HG02763 (cell line): ENCODE data around the gene PGAM4.
"Not testable (repeated sequence)": the region's sequence is repeated elsewhere in the genome, so short reads cannot be mapped to it uniquely, and the experiment has no call there.

Source experiments
- ATAC-seq: cut with Tn5 transposase; IDR thresholded peaks from one replicate; pipeline ENCODE4 v1.9.1; 2021; ENCODE audit warnings: mild to moderate bottlenecking, moderate library complexity; ENCODE audit not compliant: unreplicated experiment

PGAM4 gene

DNA sequence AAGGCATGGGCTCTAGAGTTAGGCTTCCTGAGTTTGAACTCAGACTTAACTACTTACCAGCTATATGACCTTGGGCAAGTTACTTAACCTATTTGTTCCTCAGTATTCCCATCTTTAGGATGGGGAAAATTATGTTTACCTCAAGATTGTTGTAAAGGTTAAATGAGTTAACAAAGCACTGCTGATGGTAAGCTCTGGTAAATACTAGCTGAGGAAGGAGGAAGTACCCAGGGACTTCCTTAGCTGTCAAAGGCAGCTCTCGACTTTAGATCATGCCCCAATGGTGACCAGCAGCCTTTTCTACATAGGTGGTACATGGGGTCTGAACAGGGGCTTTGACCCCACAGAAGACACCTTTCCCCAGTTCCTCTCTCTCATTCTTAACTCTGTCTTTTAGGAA, 38.9 kb downstream of the PGAM4 start:
- ATAC-seq = no peak

DNA sequence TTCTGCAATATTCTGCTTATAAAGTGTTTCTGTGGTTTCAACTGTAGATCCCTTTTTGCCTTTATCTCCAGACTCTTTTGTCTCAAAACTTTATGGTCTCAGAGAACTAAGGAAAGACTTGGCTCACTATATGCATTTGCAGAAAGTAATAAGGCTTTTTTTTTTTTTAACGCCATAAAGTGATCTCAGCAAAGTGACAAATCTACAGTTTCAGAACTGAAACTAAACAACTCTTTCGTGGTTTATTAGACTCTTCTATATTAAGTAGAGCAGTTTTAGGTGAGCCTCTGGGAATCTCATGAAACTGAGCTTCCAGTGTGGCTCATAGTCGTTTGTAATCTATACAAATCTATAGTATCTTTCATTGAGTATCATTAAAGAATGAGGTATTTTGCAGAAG, 43.7 kb downstream of the PGAM4 start:
- ATAC-seq = no peak

DNA sequence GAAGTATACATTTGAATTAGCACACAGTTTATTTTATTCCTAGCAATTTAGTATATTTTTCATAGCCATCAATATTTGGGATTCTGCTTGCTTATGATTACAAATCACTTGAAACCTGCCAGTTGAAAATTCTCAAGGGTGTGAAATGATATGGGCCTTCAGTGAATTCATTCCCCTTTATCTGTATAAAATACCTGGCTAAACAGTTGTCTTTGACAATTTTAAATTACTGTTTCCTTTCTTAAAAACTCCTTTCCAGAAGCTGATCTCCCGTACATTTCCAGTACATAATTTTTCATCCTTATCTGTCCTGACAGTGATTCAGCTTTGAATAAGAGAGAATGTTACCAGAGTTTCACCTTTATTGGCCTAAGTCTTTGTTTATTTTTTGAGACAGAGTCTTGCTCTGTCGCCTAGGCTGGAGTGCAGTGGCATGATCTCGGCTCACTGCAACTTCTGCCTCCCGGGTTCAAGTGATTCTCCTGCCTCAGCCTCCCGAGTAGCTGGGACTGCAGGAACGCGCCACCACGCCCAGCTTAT, 45.0 kb downstream of the PGAM4 start:
- ATAC-seq = no peak

DNA sequence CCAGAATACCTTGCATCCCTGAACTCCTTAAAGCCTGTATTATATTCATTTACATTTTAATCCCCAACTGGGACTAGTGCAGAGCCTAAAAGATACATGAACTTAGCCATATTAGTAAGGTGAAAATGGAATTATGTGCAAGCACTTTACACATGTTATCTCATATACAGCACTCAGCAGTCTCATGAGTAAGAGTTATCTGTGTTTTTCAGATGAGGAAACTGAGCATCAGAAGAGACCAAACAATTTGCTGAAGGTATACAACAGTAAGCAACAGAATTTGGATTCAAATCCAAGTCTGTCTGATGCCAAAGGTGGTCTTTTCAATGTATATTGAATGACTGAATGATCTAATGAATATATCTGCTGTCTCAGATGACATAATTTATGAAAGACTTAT, 46.7 kb downstream of the PGAM4 start:
- no peak for ATAC-seq

DNA sequence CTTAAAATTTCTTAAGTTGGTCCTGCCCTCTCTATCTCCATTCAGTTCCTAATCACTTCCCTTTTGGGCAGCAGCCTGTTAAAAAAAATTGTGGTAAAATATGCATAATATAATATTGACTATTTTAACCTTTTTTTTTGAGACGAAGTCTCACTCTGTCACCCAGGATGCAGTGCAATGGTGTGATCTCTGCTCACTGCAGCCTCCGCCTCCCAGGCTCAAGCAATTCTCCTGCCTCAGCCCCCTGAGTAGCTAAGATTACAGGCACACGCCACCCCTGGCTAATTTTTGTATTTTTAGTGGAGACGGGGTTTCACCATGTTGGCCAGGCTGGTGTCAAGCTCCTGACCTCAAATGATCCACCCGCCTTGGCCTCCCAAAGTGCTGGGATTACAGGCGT, 50.1 kb downstream of the PGAM4 start:
- not testable (repeated sequence) for ATAC-seq

DNA sequence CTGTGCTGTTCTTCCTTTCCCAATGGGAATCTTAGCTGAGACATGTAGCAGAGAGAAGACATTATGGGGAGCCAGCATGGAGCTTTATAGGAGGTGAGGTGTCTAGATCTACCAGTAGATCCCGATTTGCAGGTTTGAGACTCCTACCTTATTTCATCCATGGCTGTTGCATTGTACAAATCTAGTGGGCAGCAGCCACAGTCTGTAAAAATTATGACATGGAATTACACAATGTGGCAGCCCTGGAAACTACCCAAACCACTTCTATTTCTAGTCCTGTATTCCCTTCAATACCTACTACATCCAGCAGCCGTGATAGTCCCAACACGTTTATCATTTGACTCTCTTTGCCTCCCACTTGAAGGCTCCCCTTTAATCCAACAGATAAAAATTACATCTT, 50.9 kb downstream of the PGAM4 start:
- ATAC-seq = no peak
